ENCODE results near the gene AMBRA1.

DNA sequence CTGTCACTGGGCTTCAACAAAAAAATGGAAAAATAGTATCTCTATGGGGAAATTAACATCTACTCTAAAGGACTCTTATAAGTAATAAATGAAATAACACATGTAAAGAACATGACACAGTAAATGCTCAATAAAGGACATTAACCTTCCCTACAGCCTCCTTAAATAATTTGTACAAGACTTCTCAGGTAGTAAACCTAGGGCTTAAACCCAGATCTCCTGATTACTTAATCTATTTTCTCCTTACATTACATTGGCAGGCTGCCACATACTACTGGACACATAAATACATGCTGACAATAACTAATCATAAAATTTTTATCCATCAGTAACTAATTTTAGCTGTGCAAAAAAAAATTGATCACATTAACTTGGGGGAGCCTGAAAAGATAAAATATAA lies 4.9 kb downstream of the AMBRA1 start:
- TF ChIP-seq, protein P1, sequence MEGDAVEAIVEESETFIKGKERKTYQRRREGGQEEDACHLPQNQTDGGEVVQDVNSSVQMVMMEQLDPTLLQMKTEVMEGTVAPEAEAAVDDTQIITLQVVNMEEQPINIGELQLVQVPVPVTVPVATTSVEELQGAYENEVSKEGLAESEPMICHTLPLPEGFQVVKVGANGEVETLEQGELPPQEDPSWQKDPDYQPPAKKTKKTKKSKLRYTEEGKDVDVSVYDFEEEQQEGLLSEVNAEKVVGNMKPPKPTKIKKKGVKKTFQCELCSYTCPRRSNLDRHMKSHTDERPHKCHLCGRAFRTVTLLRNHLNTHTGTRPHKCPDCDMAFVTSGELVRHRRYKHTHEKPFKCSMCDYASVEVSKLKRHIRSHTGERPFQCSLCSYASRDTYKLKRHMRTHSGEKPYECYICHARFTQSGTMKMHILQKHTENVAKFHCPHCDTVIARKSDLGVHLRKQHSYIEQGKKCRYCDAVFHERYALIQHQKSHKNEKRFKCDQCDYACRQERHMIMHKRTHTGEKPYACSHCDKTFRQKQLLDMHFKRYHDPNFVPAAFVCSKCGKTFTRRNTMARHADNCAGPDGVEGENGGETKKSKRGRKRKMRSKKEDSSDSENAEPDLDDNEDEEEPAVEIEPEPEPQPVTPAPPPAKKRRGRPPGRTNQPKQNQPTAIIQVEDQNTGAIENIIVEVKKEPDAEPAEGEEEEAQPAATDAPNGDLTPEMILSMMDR (IDR thresholded peaks at IDR 0.05; ENCODE audit: borderline replicate concordance, extremely low read depth, low read length, poor library complexity, severe bottlenecking): no peak
- no peak for TF ChIP-seq EZH2 (IDR thresholded peaks at IDR 0.05; ENCODE audit: borderline replicate concordance, low read depth, low read length, severe bottlenecking)
